MCF 10A (cell line): ENCODE data around the gene PEAR1. TPM values are rescaled to one million over a fixed set of nuclear protein-coding genes. Genes with fewer than 3 reads are reported as not detected.

Experiments used
- BruUV-seq: library from RNA; stranded (reverse); fragments of 400-500 nt; replicated peaks from 2 replicates; lab custom pipeline; 2021; lab: Mats Ljungman, UMichigan
- CTCF ChIA-PET: fragments of 300-600 bp; sonication (Branson Sonifier 250); formaldehyde crosslinking; extraction: SDS; loops from one replicate; lab custom pipeline; 2021; ENCODE audit warnings: antibody characterized with exemption, inconsistent platforms; lab: Yijun Ruan, JAX
- POLR2A ChIA-PET: fragments of 300-600, 350-650 bp; sonication (Branson Sonifier 250); formaldehyde crosslinking; extraction: SDS; loops from one replicate; lab custom pipeline; 2020; ENCODE audit warnings: antibody characterized with exemption, inconsistent platforms; lab: Yijun Ruan, JAX
- DNase-seq: peaks from one replicate; pipeline ENCODE4 v3.0.0-alpha.2; 2018; ENCODE audit not compliant: unreplicated experiment
- H3K27ac Mint-ChIP-seq: one replicate; pipeline ENCODE4 v1.8.0; 2022; ENCODE audit warnings: mild to moderate bottlenecking, low read depth, mixed read lengths; ENCODE audit not compliant: unreplicated experiment
- H3K27me3 Mint-ChIP-seq: one replicate; pipeline ENCODE4 v1.8.0; 2022; ENCODE audit warnings: mixed read lengths; ENCODE audit not compliant: insufficient read depth, unreplicated experiment
- H3K36me3 Mint-ChIP-seq: one replicate; pipeline ENCODE4 v1.8.0; 2022; ENCODE audit warnings: mild to moderate bottlenecking, moderate library complexity, mixed read lengths; ENCODE audit not compliant: insufficient read depth, unreplicated experiment
- H3K4me1 Mint-ChIP-seq: one replicate; pipeline ENCODE4 v1.8.0; 2022; ENCODE audit warnings: mixed read lengths; ENCODE audit not compliant: insufficient read depth, unreplicated experiment
- H3K4me3 Mint-ChIP-seq: one replicate; pipeline ENCODE4 v1.8.0; 2022; ENCODE audit warnings: mild to moderate bottlenecking, moderate library complexity, mixed read lengths; ENCODE audit not compliant: unreplicated experiment
- H3K9me3 Mint-ChIP-seq: one replicate; pipeline ENCODE4 v1.8.0; 2022; ENCODE audit warnings: mixed read lengths; ENCODE audit not compliant: unreplicated experiment
- intact Hi-C: fragments of 100-400 bp; cut with micrococcal nuclease; formaldehyde crosslinking; loops from 2 replicates; pipeline ENCODE4 v1.14.1; 2022
- total RNA-seq: library from RNA; stranded (reverse); gene quantifications from 2 replicates; pipeline ENCODE4 v1.2.3, GENCODE V29; 2022
- TF ChIP-seq, protein P1 (sequence below): fragments of 200-600 bp; IDR thresholded peaks from one replicate; pipeline ENCODE4 v1.8.0; 2022; ENCODE audit warnings: antibody characterized with exemption, mild to moderate bottlenecking; ENCODE audit not compliant: unreplicated experiment

PEAR1 gene
- total RNA-seq, 1 experiment from 2014 or later: 6.5 TPM

GRCh38 chr1:156875341-156875615, 18.2 kb upstream of the PEAR1 start:
- H3K27me3 Mint-ChIP-seq: peaks cover 28% of the 10 kb centered on the region
- no peak overlapping the region for H3K27ac Mint-ChIP-seq
- POLR2A ChIA-PET: interaction anchor here (0.6 to 1.0 kb wide), 2 partner anchors 34 to 423 kb away, joined by 3 read pairs; no protein-coding TSS in a partner anchor
- no TSS peak for BruUV-seq
- intact Hi-C loops: no loop called here
- CTCF ChIA-PET: interaction anchor here (0.6 to 12.4 kb wide), 5 partner anchors 12 to 429 kb away, joined by 3 to 114 read pairs (median 5); partner anchors contain the start of genes NTRK1 and PEAR1
- TF ChIP-seq, protein P1, sequence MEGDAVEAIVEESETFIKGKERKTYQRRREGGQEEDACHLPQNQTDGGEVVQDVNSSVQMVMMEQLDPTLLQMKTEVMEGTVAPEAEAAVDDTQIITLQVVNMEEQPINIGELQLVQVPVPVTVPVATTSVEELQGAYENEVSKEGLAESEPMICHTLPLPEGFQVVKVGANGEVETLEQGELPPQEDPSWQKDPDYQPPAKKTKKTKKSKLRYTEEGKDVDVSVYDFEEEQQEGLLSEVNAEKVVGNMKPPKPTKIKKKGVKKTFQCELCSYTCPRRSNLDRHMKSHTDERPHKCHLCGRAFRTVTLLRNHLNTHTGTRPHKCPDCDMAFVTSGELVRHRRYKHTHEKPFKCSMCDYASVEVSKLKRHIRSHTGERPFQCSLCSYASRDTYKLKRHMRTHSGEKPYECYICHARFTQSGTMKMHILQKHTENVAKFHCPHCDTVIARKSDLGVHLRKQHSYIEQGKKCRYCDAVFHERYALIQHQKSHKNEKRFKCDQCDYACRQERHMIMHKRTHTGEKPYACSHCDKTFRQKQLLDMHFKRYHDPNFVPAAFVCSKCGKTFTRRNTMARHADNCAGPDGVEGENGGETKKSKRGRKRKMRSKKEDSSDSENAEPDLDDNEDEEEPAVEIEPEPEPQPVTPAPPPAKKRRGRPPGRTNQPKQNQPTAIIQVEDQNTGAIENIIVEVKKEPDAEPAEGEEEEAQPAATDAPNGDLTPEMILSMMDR: no peak
- no peaks in the 10 kb centered on the region for H3K9me3 Mint-ChIP-seq
- no peak overlapping the region for H3K4me3 Mint-ChIP-seq
- H3K36me3 Mint-ChIP-seq: no peaks in the 10 kb centered on the region
- H3K4me1 Mint-ChIP-seq: peaks cover 9% of the 10 kb centered on the region
- DNase-seq: no peak

DNA sequence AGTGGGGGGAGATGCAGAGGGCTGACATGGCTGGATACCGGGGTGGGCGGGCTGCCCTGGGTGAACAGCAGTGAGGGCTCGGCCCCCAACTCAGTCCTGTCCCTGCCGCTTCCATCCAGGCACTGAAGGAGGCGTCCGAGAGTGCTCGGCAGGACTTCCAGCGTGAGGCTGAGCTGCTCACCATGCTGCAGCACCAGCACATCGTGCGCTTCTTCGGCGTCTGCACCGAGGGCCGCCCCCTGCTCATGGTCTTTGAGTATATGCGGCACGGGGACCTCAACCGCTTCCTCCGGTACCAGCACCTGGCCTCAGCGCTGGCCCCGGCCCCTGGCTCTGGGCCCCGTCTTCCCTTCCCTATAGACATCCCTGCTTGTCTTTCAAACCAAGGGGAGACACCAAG, 17.2 kb upstream of the PEAR1 start:
- POLR2A ChIA-PET: no interaction called here
- H3K4me3 Mint-ChIP-seq: no peak overlapping the region
- CTCF ChIA-PET: interaction anchor here (0.5 to 12.4 kb wide), 8 partner anchors 11 to 186 kb away, joined by 3 to 114 read pairs (median 5); partner anchors contain the start of genes NTRK1 and PEAR1
- BruUV-seq: no TSS peak
- no peaks in the 10 kb centered on the region for H3K36me3 Mint-ChIP-seq
- DNase-seq: no peak
- intact Hi-C loops: no loop called here
- peaks cover 38% of the 10 kb centered on the region for H3K27me3 Mint-ChIP-seq
- no peaks in the 10 kb centered on the region for H3K9me3 Mint-ChIP-seq
- no peaks in the 10 kb centered on the region for H3K4me1 Mint-ChIP-seq
- TF ChIP-seq, protein P1: no peak
- H3K27ac Mint-ChIP-seq: no peak overlapping the region

- Mint-ChIP-seq H3K27me3 (peaks cover 51% of the 10 kb centered on the region), H3K4me3 (no peak overlapping the region), H3K36me3 (no peaks in the 10 kb centered on the region), H3K9me3 (no peaks in the 10 kb centered on the region), H3K27ac (no peak overlapping the region), H3K4me1 (no peaks in the 10 kb centered on the region)
- TF ChIP-seq, protein P1: no peak
- ChIA-PET CTCF (interaction anchor here (0.5 to 12.4 kb wide), 9 partner anchors 14 to 1244 kb away, joined by 3 to 114 read pairs (median 5); partner anchors contain the start of genes NTRK1 and PEAR1), POLR2A (no interaction called here)
- intact Hi-C loops: no loop called here
- DNase-seq: no peak
- BruUV-seq: no TSS peak
Measured at GRCh38 chr1:156877433-156878170, 15.9 kb upstream of the PEAR1 start.

DNA sequence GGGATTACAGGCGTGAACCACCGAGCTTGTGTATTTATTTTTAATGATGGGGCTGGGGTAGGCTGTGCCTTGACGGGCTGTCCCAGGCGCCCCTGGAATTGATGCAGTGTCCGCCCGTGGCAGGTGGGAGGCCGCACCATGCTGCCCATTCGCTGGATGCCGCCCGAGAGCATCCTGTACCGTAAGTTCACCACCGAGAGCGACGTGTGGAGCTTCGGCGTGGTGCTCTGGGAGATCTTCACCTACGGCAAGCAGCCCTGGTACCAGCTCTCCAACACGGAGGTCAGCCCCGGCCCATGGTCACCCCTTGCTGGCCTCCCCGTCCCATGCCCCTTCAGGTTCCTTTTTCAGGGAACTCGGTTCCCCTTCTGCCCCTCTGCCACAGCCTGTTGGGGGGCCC, 13.6 kb upstream of the PEAR1 start:
- no TSS peak for BruUV-seq

More for the DNA sequence above, 13.6 kb upstream of the PEAR1 start:
- no peak overlapping the region for H3K27ac Mint-ChIP-seq
- peaks cover 60% of the 10 kb centered on the region for H3K27me3 Mint-ChIP-seq
- CTCF ChIA-PET: interaction anchor here (0.6 to 14.2 kb wide), 10 partner anchors 11 to 543 kb away, joined by 3 to 284 read pairs (median 4); partner anchors contain the start of gene PEAR1
- no peak overlapping the region for H3K4me3 Mint-ChIP-seq
- no peaks in the 10 kb centered on the region for H3K36me3 Mint-ChIP-seq
- POLR2A ChIA-PET: interaction anchor here (0.6 to 0.8 kb wide), 2 partner anchors 46 to 77 kb away, joined by 3 to 4 read pairs; no protein-coding TSS in a partner anchor
- no peaks in the 10 kb centered on the region for H3K4me1 Mint-ChIP-seq
- TF ChIP-seq, protein P1: no peak
- no peaks in the 10 kb centered on the region for H3K9me3 Mint-ChIP-seq
- intact Hi-C loops: no loop called here
- DNase-seq: no peak
